Measurements from ENCODE around the gene ACTL7B. TPM values are rescaled to one million over a fixed set of nuclear protein-coding genes. Genes with fewer than 3 reads are reported as not detected.

The ACTL7B gene
- total RNA-seq, 4 donors from 2014 or later, result not detected

DNA sequence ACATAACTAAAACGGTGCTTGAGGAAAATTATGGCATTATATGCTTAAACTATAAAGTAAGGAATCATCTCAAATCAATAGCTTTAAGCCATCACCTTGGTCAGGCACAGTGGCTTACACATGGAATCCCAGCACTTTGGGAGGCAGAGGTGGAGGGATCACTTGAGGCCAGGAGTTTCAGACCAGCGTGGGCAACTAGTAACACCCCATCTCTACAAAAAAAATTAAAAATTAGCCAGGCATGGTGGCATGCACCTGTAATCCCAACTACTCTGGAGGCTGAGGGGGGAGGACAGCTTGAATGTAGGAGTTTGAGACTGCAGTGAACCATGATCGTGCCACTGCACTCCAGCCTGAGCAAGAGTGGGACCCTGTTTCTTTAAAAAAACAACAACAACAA is 28.9 kb upstream of the ACTL7B start:
- TF ChIP-seq, protein P1, sequence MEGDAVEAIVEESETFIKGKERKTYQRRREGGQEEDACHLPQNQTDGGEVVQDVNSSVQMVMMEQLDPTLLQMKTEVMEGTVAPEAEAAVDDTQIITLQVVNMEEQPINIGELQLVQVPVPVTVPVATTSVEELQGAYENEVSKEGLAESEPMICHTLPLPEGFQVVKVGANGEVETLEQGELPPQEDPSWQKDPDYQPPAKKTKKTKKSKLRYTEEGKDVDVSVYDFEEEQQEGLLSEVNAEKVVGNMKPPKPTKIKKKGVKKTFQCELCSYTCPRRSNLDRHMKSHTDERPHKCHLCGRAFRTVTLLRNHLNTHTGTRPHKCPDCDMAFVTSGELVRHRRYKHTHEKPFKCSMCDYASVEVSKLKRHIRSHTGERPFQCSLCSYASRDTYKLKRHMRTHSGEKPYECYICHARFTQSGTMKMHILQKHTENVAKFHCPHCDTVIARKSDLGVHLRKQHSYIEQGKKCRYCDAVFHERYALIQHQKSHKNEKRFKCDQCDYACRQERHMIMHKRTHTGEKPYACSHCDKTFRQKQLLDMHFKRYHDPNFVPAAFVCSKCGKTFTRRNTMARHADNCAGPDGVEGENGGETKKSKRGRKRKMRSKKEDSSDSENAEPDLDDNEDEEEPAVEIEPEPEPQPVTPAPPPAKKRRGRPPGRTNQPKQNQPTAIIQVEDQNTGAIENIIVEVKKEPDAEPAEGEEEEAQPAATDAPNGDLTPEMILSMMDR (IDR thresholded peaks at IDR 0.05), result no peak
- no peak for TF ChIP-seq POLR2A (IDR thresholded peaks at IDR 0.05)
- peaks cover 0 to 80% (median 1%) of the 10 kb centered on the region in 3 donors for H3K36me3 ChIP-seq

DNA sequence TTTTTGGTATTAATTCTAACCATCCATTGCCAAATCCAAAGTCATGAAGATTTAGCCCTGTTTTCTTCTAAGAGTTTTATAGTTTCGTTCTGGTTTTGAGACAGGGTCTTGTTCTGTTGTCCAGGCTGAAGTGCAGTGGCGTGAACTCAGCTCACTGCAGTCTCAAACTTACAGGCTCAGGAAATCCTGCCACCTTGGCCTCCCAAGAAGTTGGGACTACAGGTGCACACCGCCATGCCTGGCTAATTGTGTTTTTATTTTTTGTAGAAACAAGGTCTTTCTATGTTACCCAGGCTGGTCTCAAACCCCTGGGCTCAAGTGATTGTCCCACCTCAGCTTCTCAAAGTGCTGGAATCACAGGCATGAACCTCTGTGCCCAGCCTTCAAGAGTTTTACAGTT is 27.3 kb upstream of the ACTL7B start:
- Histone ChIP-seq H3K4me1 (peaks cover 0 to 12% (median 5%) of the 10 kb centered on the region in 3 donors), H3K27me3 (no peaks in the 10 kb centered on the region), H3K27ac (no peak overlapping the region), H3K9me3 (no peaks in the 10 kb centered on the region), H3K36me3 (peaks cover 0 to 80% (median 13%) of the 10 kb centered on the region in 3 donors), H3K4me3 (no peak overlapping the region)
- 93 to 100% methylated on average over 3 of the region's 3 CpGs for WGBS, 2 donors
- no peak for DNase-seq
- intact Hi-C loops (cut with DNase I), result no loop called here
- TF ChIP-seq POLR2A (IDR thresholded peaks at IDR 0.05), result no peak
- TF ChIP-seq, protein P1 (IDR thresholded peaks at IDR 0.05), result no peak

More for the DNA sequence above, 28.9 kb upstream of the ACTL7B start:
- intact Hi-C loops (cut with DNase I), result no loop called here
- Histone ChIP-seq H3K27ac (no peak overlapping the region), H3K27me3 (no peaks in the 10 kb centered on the region), H3K4me1 (peaks cover 0 to 12% (median 5%) of the 10 kb centered on the region in 3 donors), H3K4me3 (no peak overlapping the region), H3K9me3 (no peaks in the 10 kb centered on the region)
- DNase-seq, result no peak
- WGBS, 2 donors, result 87 to 88% methylated on average over 3 of the region's 3 CpGs

DNA sequence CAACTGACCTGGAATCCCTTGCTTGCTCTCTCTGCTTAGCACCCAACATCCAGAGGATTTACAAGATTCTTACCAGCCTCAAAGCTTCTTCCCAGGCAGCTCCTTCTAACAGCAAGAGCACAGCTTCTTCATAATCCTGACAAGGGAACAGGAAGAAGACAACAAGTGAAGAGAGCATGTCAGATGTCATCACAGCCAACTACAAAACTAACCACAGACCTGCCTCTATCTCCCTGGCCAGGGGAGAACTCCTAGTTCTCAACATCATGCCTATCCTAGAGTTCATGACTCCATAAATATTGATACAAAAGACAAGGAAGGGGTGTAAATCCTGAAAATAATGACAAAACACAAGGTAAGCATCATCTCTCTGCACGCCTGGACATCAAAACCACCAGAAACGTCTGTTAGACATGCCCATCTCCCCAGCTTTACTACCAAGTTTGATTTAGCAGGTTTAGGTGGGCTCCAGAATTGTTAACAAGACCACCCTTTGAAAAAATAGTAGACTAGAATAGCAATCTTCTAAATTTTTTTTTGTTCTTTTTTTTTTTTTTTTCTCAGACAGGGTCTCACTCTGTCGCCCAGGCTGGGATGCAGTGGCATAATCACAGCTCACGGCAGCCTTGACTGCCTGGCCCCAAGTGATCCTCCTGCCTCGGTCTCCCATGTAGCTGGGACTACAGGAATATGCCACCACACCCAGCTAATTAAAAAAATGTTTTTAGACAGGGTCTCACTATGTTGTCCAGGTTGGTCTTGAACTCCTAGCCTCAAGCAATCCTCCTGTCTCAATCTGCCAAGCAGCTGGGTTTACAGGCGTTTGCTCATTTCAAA is 26.5 kb upstream of the ACTL7B start:
- H3K27ac ChIP-seq, result no peak overlapping the region
- WGBS, 2 donors, result 89 to 94% methylated on average over 6 of the region's 6 CpGs
- H3K27me3 ChIP-seq, result no peaks in the 10 kb centered on the region
- no peak overlapping the region for H3K4me3 ChIP-seq
- no peaks in the 10 kb centered on the region for H3K9me3 ChIP-seq
- TF ChIP-seq, protein P1 (IDR thresholded peaks at IDR 0.05), result no peak
- no peak for TF ChIP-seq POLR2A (IDR thresholded peaks at IDR 0.05)
- H3K4me1 ChIP-seq, result peaks cover 0 to 12% (median 5%) of the 10 kb centered on the region in 3 donors
- intact Hi-C loops (cut with DNase I), result no loop called here
- no peak for DNase-seq
- H3K36me3 ChIP-seq, result peaks cover 0 to 80% (median 20%) of the 10 kb centered on the region in 3 donors

DNA sequence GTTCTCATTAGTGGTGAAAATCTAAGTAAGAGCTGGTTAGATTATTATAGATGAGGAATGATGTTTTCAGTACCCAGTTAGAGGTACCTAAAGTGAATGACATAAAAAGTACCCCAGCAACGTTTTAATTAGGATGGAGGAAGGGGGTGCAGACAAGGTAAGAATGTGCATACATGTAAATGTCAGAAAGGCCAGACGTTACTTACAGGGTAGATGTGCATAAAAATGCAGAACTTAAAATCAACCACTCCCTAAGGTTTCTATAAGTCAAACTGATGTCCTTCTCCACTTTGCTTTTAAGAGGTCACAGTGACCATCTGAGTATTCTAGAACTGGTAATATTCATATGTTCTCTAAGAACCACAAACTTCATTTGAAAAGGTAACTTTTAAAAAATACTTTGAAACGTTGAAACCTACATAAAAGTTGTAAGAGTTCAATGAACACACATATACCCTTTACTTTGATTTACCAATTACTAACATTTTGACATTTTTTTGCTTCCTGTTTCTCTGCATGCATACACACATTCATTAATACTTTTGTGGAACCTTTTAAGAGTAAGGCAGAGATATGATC is 25.0 kb upstream of the ACTL7B start:
- Histone ChIP-seq H3K4me1 (peaks cover 0 to 4% (median 2%) of the 10 kb centered on the region in 3 donors), H3K27me3 (no peaks in the 10 kb centered on the region), H3K9me3 (no peaks in the 10 kb centered on the region), H3K27ac (no peak overlapping the region), H3K36me3 (peaks cover 2 to 81% (median 20%) of the 10 kb centered on the region in 3 donors), H3K4me3 (no peak overlapping the region)
- 63 to 71% methylated on average over 3 of the region's 3 CpGs for WGBS, 2 donors
- intact Hi-C loops (cut with DNase I), result no loop called here
- DNase-seq, result no peak
- no peak for TF ChIP-seq POLR2A (IDR thresholded peaks at IDR 0.05)
- TF ChIP-seq, protein P1 (IDR thresholded peaks at IDR 0.05), result no peak

DNA sequence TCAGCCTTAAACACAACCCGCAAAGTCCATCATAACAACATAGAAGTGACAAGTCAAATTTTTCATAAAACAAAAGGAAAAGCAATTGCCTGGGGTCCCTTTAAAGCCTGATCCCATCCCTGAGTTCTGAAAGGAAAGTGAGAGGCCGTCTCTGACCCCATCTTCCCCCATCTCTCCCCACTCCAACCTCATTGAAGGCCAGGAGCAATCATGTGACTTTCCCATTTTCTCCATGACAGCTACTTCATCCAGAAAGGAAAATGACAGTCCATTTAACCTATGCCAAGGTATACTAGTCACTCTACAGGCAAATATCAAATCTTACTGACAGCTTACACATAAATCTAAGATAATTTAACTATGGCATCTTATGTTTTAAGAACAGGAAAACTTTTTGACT is 21.7 kb upstream of the ACTL7B start:
- no peaks in the 10 kb centered on the region for H3K9me3 ChIP-seq
- no peak overlapping the region for H3K4me3 ChIP-seq
- no peaks in the 10 kb centered on the region for H3K27me3 ChIP-seq
- peaks cover 3 to 100% (median 29%) of the 10 kb centered on the region in 3 donors for H3K36me3 ChIP-seq
- DNase-seq, result no peak
- no peak for TF ChIP-seq POLR2A (IDR thresholded peaks at IDR 0.05)
- TF ChIP-seq, protein P1 (IDR thresholded peaks at IDR 0.05), result no peak
- WGBS, 2 donors, result 93 to 96% methylated on average over 2 of the region's 2 CpGs
- intact Hi-C loops (cut with DNase I), result no loop called here
- no peak overlapping the region for H3K27ac ChIP-seq
- H3K4me1 ChIP-seq, result no peaks in the 10 kb centered on the region
